Stimulated activated CD4-positive, alpha-beta T cell treated with anti-CD3 and anti-CD28 coated beads, Interleukin-1b, Interleukin-23, amount 100 ng/mL, for 24 hours (primary cell): ENCODE measurements around the gene TRIM63.
"Not testable (repeated sequence)": the region's sequence is repeated elsewhere in the genome, so short reads cannot be mapped to it uniquely, and the experiment has no call there.

ENCODE experiments used
- DNase-seq, 4 experiments: peaks; one replicate each; pipeline ENCODE4 v3.0.0-alpha.2; 2020; ENCODE audit warnings: low read depth in 4 of 4, low spot score in 1 of 4

The TRIM63 gene

GRCh38 chr1:26067432-26067911, at the start of gene TRIM63:
TSS of gene TRIM63 (minus strand) at chr1:26067630. CDS start at chr1:26067494, 136 bp downstream.
- no peak for DNase-seq

- no peak for DNase-seq
Observed at GRCh38 chr1:26114165-26114927, 46.9 kb upstream of the TRIM63 start.

- DNase-seq, result no peak
Observed at GRCh38 chr1:26112407-26112775, 45.0 kb upstream of the TRIM63 start.

- peak; percentile 89 to 96 (median 92) for DNase-seq
Observed at GRCh38 chr1:26111530-26112406, 44.3 kb upstream of the TRIM63 start, which contains the start of gene PDIK1L. TSS of gene PDIK1L (plus strand) at chr1:26111824. CDS start at chr1:26114309, 2,485 bp downstream.

GRCh38 chr1:26110731-26111529, 43.5 kb upstream of the TRIM63 start:
- peak; percentile 31 to 59 (median 48) for DNase-seq

GRCh38 chr1:26109229-26110164, 42.1 kb upstream of the TRIM63 start:
- DNase-seq, result no peak

GRCh38 chr1:26105226-26105548, 37.8 kb upstream of the TRIM63 start:
- DNase-seq, result not testable (repeated sequence)

- DNase-seq, result no peak
Observed at GRCh38 chr1:26102526-26102925, 35.1 kb upstream of the TRIM63 start.

GRCh38 chr1:26102119-26102518, 34.7 kb upstream of the TRIM63 start:
- no peak for DNase-seq

- DNase-seq, result not testable (repeated sequence)
Observed at GRCh38 chr1:26100204-26100603, 32.8 kb upstream of the TRIM63 start.

GRCh38 chr1:26099780-26100179, 32.4 kb upstream of the TRIM63 start:
- DNase-seq, result no peak

GRCh38 chr1:26098602-26099001, 31.2 kb upstream of the TRIM63 start:
- no peak for DNase-seq

GRCh38 chr1:26097696-26098095, 30.3 kb upstream of the TRIM63 start:
- DNase-seq, result no peak

GRCh38 chr1:26096471-26096870, 29.0 kb upstream of the TRIM63 start:
- DNase-seq, result no peak

- no peak for DNase-seq
Observed at GRCh38 chr1:26094677-26095383, 27.4 kb upstream of the TRIM63 start.

- DNase-seq, result no peak
Observed at GRCh38 chr1:26094076-26094669, 26.7 kb upstream of the TRIM63 start.

GRCh38 chr1:26093569-26093968, 26.1 kb upstream of the TRIM63 start:
- not testable (repeated sequence) for DNase-seq

GRCh38 chr1:26092422-26092821, 25.0 kb upstream of the TRIM63 start:
- DNase-seq, result no peak

GRCh38 chr1:26090893-26091292, 23.5 kb upstream of the TRIM63 start:
- DNase-seq, result no peak
